HepG2 (cell line): ENCODE measurements around the gene AKAP6. TPM values are rescaled to one million over a fixed set of nuclear protein-coding genes. Genes with fewer than 3 reads are reported as not detected.

ENCODE experiments used
- ATAC-seq: fragments of 200-7000 bp; cut with Tn5 transposase; 3 replicates; pipeline ENCODE4 v1.9.1; 2020; ENCODE audit warnings: mild to moderate bottlenecking, moderate library complexity
- BruUV-seq: library from RNA; stranded (reverse); fragments of 400-500 nt; replicated peaks from 2 replicates; lab custom pipeline; 2021; lab: Mats Ljungman, UMichigan
- CTCF ChIA-PET: fragments of 300-600 bp; formaldehyde crosslinking; extraction: SDS; loops from one replicate; lab custom pipeline; 2021; ENCODE audit warnings: low total read pairs, inconsistent platforms, low intra/inter-chr PET ratio; lab: Yijun Ruan, JAX
- POLR2A ChIA-PET: fragments of 350-600 bp; sonication (Branson Sonifier 250); formaldehyde crosslinking; loops from one replicate; lab custom pipeline; 2020; ENCODE audit warnings: antibody characterized with exemption, inconsistent platforms; lab: Yijun Ruan, JAX
- DNase-seq: peaks from one replicate; pipeline ENCODE4 v3.0.0-alpha.2; 2015; ENCODE audit warnings: low spot score
- FAIRE-seq: peaks from 3 replicates; lab custom pipeline; 2011; peaks lifted over from hg19 to GRCh38; lab: Jason Lieb, UNC
- H2AFZ ChIP-seq: one replicate; pipeline ENCODE4 v1.6.1; 2011; ENCODE audit warnings: low read length, inconsistent platforms
- H3K27ac ChIP-seq: fragments of 300-600 bp; 3 replicates; pipeline ENCODE4 v1.8.0; 2011; ENCODE audit warnings: mixed run types, mild to moderate bottlenecking, mixed read lengths, low read length, inconsistent platforms; ENCODE audit not compliant: insufficient read depth; ENCODE audit errors: extremely low read length
- H3K27me3 ChIP-seq, 2 experiments: fragments of 200-600 bp in 1 of 2; 2 replicates in 1 of 2; 3 replicates in 1 of 2; pipeline versions ENCODE4 v1.6.0 to v1.8.0; 2011; ENCODE audit warnings: low read length in 2 of 2, mild to moderate bottlenecking in 2 of 2, moderate library complexity in 2 of 2, inconsistent platforms in 1 of 2; ENCODE audit not compliant: insufficient read depth in 2 of 2, control insufficient read depth in 1 of 2
- H3K36me3 ChIP-seq, 2 experiments: fragments of 200-600 bp in 1 of 2; replicated peaks in 1 of 2; 2 replicates in 1 of 2; 3 replicates in 1 of 2; pipeline versions ENCODE4 v1.5.1 to v1.8.0; 2011; ENCODE audit warnings: low read length in 2 of 2, inconsistent platforms in 1 of 2; ENCODE audit not compliant: insufficient read depth in 2 of 2, control insufficient read depth in 1 of 2
- H3K4me1 ChIP-seq: 2 replicates; pipeline ENCODE4 v1.5.1; 2012; ENCODE audit warnings: low read length, inconsistent platforms; ENCODE audit not compliant: insufficient read depth
- H3K4me2 ChIP-seq: 2 replicates; pipeline ENCODE4 v1.6.0; 2011; ENCODE audit warnings: low read depth, low read length, inconsistent platforms
- H3K4me3 ChIP-seq, 3 experiments: fragments of 200-600 bp in 1 of 3; sonication (generic), shearing (Covaris generic) in 1 of 3; replicated peaks in 1 of 3; 2 replicates each; pipeline ENCODE4 v1.5.1; 2011 to 2016; ENCODE audit warnings: low read length in 3 of 3, inconsistent platforms in 2 of 3, low read depth in 2 of 3, mild to moderate bottlenecking in 2 of 3, control low read depth in 1 of 3, mixed read lengths in 1 of 3; ENCODE audit not compliant: insufficient read depth in 1 of 3
- H3K79me2 ChIP-seq: one replicate; pipeline ENCODE4 v1.6.1; 2011; ENCODE audit warnings: low read length, inconsistent platforms; ENCODE audit not compliant: insufficient read depth
- H3K9ac ChIP-seq: 2 replicates; pipeline ENCODE4 v1.6.0; 2011; ENCODE audit warnings: mild to moderate bottlenecking, low read depth, low read length, inconsistent platforms; ENCODE audit not compliant: insufficient read depth
- H3K9me3 ChIP-seq: 2 replicates; pipeline ENCODE4 v1.5.1; 2012; ENCODE audit warnings: mild to moderate bottlenecking, low read length
- H4K20me1 ChIP-seq: 2 replicates; pipeline ENCODE4 v1.6.0; 2011; ENCODE audit warnings: inconsistent platforms, mild to moderate bottlenecking, low read length, moderate library complexity; ENCODE audit not compliant: insufficient read depth
- ARHGAP35 ChIP-seq: sonication (generic); formaldehyde crosslinking; IDR thresholded peaks from 2 replicates; pipeline ENCODE4 v1.9.0; 2022; ENCODE audit warnings: mild to moderate bottlenecking, inconsistent platforms, moderate library complexity, missing genetic modification reagents, borderline replicate concordance
- FOXK2 ChIP-seq: fragments of 450-650 bp; IDR thresholded peaks from 2 replicates; pipeline ENCODE4 v1.6.1; 2016
- KDM5B ChIP-seq: sonication (generic); formaldehyde crosslinking; IDR thresholded peaks from 2 replicates; pipeline ENCODE4 v1.4.0; 2020; ENCODE audit warnings: missing genetic modification reagents, mild to moderate bottlenecking, borderline replicate concordance
- MEIS2 ChIP-seq: sonication (generic); formaldehyde crosslinking; IDR thresholded peaks from 2 replicates; pipeline ENCODE4 v1.9.0; 2021; ENCODE audit warnings: mild to moderate bottlenecking, missing genetic modification reagents
- POLR2AphosphoS2 ChIP-seq: IDR thresholded peaks from 2 replicates; pipeline ENCODE4 v1.6.1; 2011; ENCODE audit warnings: low read depth, low read length, improper control_type of control experiment
- RFX3 ChIP-seq: IDR thresholded peaks from 2 replicates; pipeline ENCODE4 v1.6.1; 2016; ENCODE audit warnings: missing biosample characterization, missing genetic modification reagents
- TP53 ChIP-seq: sonication (generic); formaldehyde crosslinking; conservative IDR thresholded peaks from 2 replicates; pipeline ENCODE4 v1.4.0; 2020; ENCODE audit warnings: missing genetic modification reagents
- ZNF567 ChIP-seq: sonication (generic); formaldehyde crosslinking; IDR thresholded peaks from 2 replicates; pipeline ENCODE4 v1.8.1; 2023; ENCODE audit warnings: mild to moderate bottlenecking, missing genetic modification reagents, borderline replicate concordance
- ZNF619 ChIP-seq: sonication (generic); formaldehyde crosslinking; IDR thresholded peaks from 2 replicates; pipeline ENCODE4 v1.4.0; 2020; ENCODE audit warnings: mild to moderate bottlenecking, missing genetic modification reagents
- ZNF672 ChIP-seq: sonication (generic); formaldehyde crosslinking; IDR thresholded peaks from 2 replicates; pipeline ENCODE4 v1.8.1; 2022; ENCODE audit warnings: missing genetic modification reagents
- ZNF746 ChIP-seq: sonication (generic); formaldehyde crosslinking; IDR thresholded peaks from 2 replicates; pipeline ENCODE4 v1.8.0; 2022; ENCODE audit warnings: mild to moderate bottlenecking, missing genetic modification reagents
- WGBS: methylation state at CpG from one replicate; pipeline ENCODE4 v1.1.6; 2017; ENCODE audit warnings: low lambda C conversion rate; 5-methylcytosine and 5-hydroxymethylcytosine counted together
- in situ Hi-C: cut with HindIII; loops from 2 replicates; pipeline ENCODE4 v1.10.0; 2017; ENCODE audit warnings: low pct_unique_long_range_greater_than_20kb; ENCODE audit not compliant: extremely low pct_ligation_motif_present
- intact Hi-C: fragments of 100-400 bp; cut with micrococcal nuclease; formaldehyde crosslinking; loops from one replicate; pipeline ENCODE4 v1.10.0; 2022; ENCODE audit not compliant: unreplicated experiment
- polyA plus RNA-seq, 8 experiments: library from polyadenylated mRNA; depleted of rRNA in 3 of 8; stranded (reverse) in 7 of 8; unstranded in 1 of 8; fragments of >200 nt; fragmentation: Illumina TruSeq in 4 of 8; extraction: Trizol in 4 of 8; gene quantifications; 2 replicates each; pipeline versions ENCODE4 v1.2.1 to v1.2.3, GENCODE V29; 2011 to 2016; ENCODE audit warnings: low read depth in 4 of 8, missing spikeins in 1 of 8, mixed read lengths in 1 of 8; ENCODE audit not compliant: insufficient read depth in 1 of 8
- total RNA-seq, 5 experiments: library from RNA; depleted of rRNA; stranded (reverse); fragments of >200 nt; fragmentation: Illumina TruSeq; extraction: Trizol; gene quantifications; 2 replicates each; pipeline ENCODE4 v1.2.3, GENCODE V29; 2016; ENCODE audit warnings: low read depth in 1 of 5
- TF ChIP-seq, protein P1 (sequence below): sonication (generic); formaldehyde crosslinking; IDR thresholded peaks from 2 replicates; pipeline ENCODE4 v1.4.0; 2020; ENCODE audit warnings: mild to moderate bottlenecking, missing genetic modification reagents
- TF ChIP-seq, protein P2 (sequence below): sonication (generic); formaldehyde crosslinking; IDR thresholded peaks from 2 replicates; pipeline ENCODE4 v1.8.0; 2023; ENCODE audit warnings: mild to moderate bottlenecking, missing genetic modification reagents
- TF ChIP-seq, protein P3 (sequence below): sonication (generic); formaldehyde crosslinking; IDR thresholded peaks from 2 replicates; pipeline ENCODE4 v1.4.0; 2020; ENCODE audit warnings: missing genetic modification reagents

The AKAP6 gene
- total and polyA plus RNA-seq, 2 of the 13 experiments (the other 11 are each of a cell fraction or from before 2014, with no cell fraction given): 1.4 TPM

DNA sequence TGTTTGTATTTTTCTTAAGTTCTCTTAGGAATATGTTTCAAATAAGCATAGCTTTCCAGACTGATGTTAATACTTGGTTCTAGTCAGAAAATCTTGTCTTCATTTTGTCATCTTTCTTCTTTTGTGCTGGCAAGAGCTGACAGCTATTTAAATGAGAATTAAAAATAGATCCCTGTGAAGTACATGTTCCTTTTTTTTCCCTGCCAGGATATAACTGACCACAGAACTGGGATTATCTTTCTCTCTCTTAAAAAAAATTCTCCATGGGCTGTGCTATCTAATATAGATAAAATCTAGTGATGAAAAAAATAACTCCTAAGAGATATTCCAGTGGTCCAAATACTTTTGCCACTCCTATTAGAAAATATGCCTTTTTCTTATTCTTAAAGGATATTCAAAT is 163.4 kb downstream of the AKAP6 start:
- Histone ChIP-seq H3K27ac (no peak overlapping the region), H3K9me3 (no peaks in the 10 kb centered on the region), H3K36me3 (no peaks in the 10 kb centered on the region), H3K4me2 (no peak overlapping the region), H3K4me3 (no peak overlapping the region), H4K20me1 (no peaks in the 10 kb centered on the region), H3K79me2 (no peaks in the 10 kb centered on the region), H3K27me3 (no peaks in the 10 kb centered on the region; a peak in 1 of 5 replicates), H3K4me1 (no peaks in the 10 kb centered on the region), H2AFZ (no peak overlapping the region), H3K9ac (no peak overlapping the region)
- intact Hi-C loops: no loop called here
- no peak for DNase-seq
- TF ChIP-seq, protein P1, sequence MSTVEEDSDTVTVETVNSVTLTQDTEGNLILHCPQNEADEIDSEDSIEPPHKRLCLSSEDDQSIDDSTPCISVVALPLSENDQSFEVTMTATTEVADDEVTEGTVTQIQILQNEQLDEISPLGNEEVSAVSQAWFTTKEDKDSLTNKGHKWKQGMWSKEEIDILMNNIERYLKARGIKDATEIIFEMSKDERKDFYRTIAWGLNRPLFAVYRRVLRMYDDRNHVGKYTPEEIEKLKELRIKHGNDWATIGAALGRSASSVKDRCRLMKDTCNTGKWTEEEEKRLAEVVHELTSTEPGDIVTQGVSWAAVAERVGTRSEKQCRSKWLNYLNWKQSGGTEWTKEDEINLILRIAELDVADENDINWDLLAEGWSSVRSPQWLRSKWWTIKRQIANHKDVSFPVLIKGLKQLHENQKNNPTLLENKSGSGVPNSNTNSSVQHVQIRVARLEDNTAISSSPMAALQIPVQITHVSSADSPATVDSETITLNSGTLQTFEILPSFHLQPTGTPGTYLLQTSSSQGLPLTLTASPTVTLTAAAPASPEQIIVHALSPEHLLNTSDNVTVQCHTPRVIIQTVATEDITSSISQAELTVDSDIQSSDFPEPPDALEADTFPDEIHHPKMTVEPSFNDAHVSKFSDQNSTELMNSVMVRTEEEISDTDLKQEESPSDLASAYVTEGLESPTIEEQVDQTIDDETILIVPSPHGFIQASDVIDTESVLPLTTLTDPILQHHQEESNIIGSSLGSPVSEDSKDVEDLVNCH (CRISPR knock-in tag): no peak
- TF ChIP-seq TP53 (CRISPR knock-in tag) (no peak), RFX3 (CRISPR knock-in tag) (no peak), POLR2AphosphoS2 (no peak)
- BruUV-seq: no TSS peak
- ChIA-PET POLR2A (no interaction called here), CTCF (no interaction called here)
- no peak for ATAC-seq
- no peak for FAIRE-seq
- in situ Hi-C loops: no loop called here

DNA sequence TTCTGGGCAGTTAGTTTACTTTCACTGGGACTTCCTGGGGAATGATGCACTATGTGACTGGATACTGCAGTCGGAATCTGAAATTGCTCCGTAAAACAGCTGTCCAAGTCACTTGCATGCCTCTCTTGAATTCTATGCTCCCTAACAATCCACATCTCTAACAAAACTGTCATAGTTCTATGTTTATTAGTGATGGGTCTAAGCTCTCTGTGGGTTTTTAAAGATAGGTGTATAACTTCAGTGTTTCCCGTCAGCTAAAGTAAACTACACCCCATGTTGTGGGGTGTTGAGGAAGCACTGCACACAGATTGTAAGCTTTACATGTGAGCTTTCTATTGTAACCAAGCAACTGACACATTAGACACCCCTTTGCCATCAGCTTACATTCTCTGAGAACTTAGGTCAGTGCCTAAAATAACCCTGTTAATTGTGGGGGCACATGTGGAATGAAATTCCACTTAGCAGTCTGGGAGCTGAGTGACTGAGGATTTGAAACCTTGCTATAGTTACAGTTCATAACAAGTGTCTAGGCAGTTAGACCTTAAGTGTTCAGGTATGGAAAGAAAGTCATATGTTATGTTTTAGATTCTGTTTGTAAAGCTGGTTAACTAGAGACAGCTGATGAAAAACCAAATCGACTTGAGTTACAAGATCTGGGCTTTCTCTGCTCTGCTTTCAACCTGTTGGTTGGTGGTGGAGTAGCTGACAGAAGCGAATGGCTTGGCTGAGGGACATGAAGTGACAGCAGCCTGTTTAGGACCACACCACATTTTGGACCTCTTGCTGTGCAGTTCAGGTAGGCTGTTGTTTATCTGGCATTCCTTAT is 165.7 kb downstream of the AKAP6 start:
- Histone ChIP-seq H3K9ac (no peak overlapping the region), H4K20me1 (no peaks in the 10 kb centered on the region), H3K9me3 (no peaks in the 10 kb centered on the region), H3K4me3 (no peak overlapping the region), H3K27me3 (no peaks in the 10 kb centered on the region), H3K36me3 (no peaks in the 10 kb centered on the region), H3K4me1 (no peaks in the 10 kb centered on the region), H3K79me2 (no peaks in the 10 kb centered on the region), H2AFZ (no peak overlapping the region), H3K4me2 (no peak overlapping the region), H3K27ac (no peak overlapping the region)
- WGBS: 32% methylated on average over 5 of the region's 5 CpGs
- BruUV-seq: no TSS peak
- in situ Hi-C loops: no loop called here
- intact Hi-C loops: no loop called here
- FAIRE-seq (no peak), ATAC-seq (peak; percentile 43; the same call in 1 of the 3 replicates), DNase-seq (no peak)
- POLR2A ChIA-PET: no interaction called here
- CTCF ChIA-PET: no interaction called here
- TF ChIP-seq ARHGAP35 (no peak), KDM5B (CRISPR knock-in tag) (no peak), MEIS2 (no peak), ZNF672 (CRISPR knock-in tag) (no peak), ZNF567 (CRISPR knock-in tag) (no peak), ZNF746 (CRISPR knock-in tag) (no peak), ZNF619 (CRISPR knock-in tag) (no peak), FOXK2 (no peak)
- TF ChIP-seq, protein P2, sequence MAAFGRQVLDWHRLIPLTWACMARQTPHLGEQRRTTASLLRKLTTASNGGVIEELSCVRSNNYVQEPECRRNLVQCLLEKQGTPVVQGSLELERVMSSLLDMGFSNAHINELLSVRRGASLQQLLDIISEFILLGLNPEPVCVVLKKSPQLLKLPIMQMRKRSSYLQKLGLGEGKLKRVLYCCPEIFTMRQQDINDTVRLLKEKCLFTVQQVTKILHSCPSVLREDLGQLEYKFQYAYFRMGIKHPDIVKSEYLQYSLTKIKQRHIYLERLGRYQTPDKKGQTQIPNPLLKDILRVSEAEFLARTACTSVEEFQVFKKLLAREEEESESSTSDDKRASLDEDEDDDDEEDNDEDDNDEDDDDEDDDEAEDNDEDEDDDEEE (CRISPR knock-in tag): no peak
- TF ChIP-seq, protein P3, sequence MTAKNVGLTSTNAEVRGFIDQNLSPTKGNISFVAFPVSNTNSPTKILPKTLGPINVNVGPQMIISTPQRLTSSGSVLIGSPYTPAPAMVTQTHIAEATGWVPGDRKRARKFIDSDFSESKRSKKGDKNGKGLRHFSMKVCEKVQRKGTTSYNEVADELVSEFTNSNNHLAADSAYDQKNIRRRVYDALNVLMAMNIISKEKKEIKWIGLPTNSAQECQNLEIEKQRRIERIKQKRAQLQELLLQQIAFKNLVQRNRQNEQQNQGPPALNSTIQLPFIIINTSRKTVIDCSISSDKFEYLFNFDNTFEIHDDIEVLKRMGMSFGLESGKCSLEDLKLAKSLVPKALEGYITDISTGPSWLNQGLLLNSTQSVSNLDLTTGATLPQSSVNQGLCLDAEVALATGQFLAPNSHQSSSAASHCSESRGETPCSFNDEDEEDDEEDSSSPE (CRISPR knock-in tag): no peak
